WERI-Rb-1 (cell line): ENCODE data around the gene PFDN1.
A peak's percentile ranks its signal among the peaks of the same experiment; 100 is the strongest.
"Not testable (repeated sequence)": the region's sequence is repeated elsewhere in the genome, so short reads cannot be mapped to it uniquely, and the experiment has no call there.

Source experiments
- DNase-seq: peaks from one replicate; pipeline ENCODE4 v3.0.0-alpha.2; 2020
- H3K27ac ChIP-seq: fragments of 250-450 bp; sonication (Bioruptor Pico); 2 replicates; pipeline ENCODE4 v1.5.1; 2020; ENCODE audit warnings: mild to moderate bottlenecking, moderate library complexity
- H3K27me3 ChIP-seq: fragments of 250-450 bp; sonication (Bioruptor Pico); 2 replicates; pipeline ENCODE4 v1.5.1; 2021; ENCODE audit warnings: mild to moderate bottlenecking, low read depth, moderate library complexity; ENCODE audit not compliant: insufficient read depth, severe bottlenecking
- H3K36me3 ChIP-seq: fragments of 250-450 bp; sonication (Bioruptor Pico); 2 replicates; pipeline ENCODE4 v1.5.1; 2020; ENCODE audit warnings: mild to moderate bottlenecking, moderate library complexity
- H3K4me3 ChIP-seq: 2 replicates; pipeline ENCODE4 v1.5.1; 2011; ENCODE audit warnings: low read depth, mild to moderate bottlenecking, control low read depth, low read length
- H3K9me3 ChIP-seq: fragments of 250-450 bp; sonication (Bioruptor Pico); 2 replicates; pipeline ENCODE4 v1.5.1; 2021; ENCODE audit warnings: mild to moderate bottlenecking, moderate library complexity; ENCODE audit not compliant: severe bottlenecking
- TF ChIP-seq, protein P1 (sequence below): IDR thresholded peaks from 2 replicates; pipeline ENCODE4 v1.5.1; 2011; ENCODE audit warnings: low read depth, mild to moderate bottlenecking, control low read depth, inconsistent platforms, low read length

PFDN1 gene

DNA sequence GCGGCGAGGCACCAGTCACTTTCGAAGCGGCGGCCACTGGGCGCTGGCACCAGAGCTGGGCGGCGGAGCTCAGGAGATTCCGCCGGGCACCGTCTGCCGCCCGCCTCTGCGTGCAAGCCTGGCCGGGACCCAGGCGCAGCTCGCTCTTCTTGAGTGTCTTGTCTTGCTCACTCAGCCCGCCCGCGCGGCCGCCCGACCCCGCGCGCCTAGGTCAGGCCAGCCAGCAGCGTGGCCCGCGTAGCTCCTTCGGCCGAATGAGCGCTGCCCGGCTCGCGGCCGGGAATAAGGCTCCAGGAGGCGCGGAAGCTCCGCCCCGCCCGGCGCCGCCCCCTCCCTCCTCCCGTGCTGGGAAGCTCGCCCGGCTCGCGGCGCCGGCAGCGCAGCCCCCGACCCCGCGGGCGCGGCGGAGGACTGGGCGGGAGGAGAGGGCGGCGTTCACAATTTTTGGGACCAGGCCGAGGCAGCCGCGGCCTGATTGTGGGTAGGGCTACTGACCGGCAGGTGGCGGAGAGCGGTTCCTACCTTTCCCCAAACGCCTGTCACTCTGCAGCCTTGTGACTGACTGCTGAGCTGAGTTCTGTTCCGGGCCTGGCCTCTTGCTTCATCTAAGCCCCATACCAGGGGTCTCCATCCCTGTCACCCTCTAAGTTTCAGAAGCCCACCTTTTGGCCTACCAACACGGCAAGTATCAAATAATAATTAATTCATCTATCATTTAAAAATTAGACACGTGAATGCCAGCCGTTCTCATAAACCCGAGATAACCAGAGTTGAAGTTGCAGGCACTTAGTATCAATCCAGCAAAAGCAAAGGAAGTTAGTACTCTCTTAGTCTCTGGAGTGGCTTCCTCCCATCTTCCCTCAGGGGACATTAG, 43.7 kb upstream of the PFDN1 start, which contains the start of gene HBEGF:
Gene HBEGF (minus strand): TSS at position 256 of the 874 bp plus-strand sequence. CDS start 275 bp downstream, outside the sequence.
- Histone ChIP-seq H3K36me3 (no peaks in the 10 kb centered on the region), H3K9me3 (no peaks in the 10 kb centered on the region), H3K27me3 (peaks cover 11% of the 10 kb centered on the region), H3K27ac (0 out of 2 replicates have a peak within 1 kb of the TSS, but pooled peaks have one; percentile 43), H3K4me3 (peak within 1 kb of the TSS; percentile 58)
- DNase-seq: peak; percentile 81
- TF ChIP-seq, protein P1, sequence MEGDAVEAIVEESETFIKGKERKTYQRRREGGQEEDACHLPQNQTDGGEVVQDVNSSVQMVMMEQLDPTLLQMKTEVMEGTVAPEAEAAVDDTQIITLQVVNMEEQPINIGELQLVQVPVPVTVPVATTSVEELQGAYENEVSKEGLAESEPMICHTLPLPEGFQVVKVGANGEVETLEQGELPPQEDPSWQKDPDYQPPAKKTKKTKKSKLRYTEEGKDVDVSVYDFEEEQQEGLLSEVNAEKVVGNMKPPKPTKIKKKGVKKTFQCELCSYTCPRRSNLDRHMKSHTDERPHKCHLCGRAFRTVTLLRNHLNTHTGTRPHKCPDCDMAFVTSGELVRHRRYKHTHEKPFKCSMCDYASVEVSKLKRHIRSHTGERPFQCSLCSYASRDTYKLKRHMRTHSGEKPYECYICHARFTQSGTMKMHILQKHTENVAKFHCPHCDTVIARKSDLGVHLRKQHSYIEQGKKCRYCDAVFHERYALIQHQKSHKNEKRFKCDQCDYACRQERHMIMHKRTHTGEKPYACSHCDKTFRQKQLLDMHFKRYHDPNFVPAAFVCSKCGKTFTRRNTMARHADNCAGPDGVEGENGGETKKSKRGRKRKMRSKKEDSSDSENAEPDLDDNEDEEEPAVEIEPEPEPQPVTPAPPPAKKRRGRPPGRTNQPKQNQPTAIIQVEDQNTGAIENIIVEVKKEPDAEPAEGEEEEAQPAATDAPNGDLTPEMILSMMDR: peak; percentile 66

DNA sequence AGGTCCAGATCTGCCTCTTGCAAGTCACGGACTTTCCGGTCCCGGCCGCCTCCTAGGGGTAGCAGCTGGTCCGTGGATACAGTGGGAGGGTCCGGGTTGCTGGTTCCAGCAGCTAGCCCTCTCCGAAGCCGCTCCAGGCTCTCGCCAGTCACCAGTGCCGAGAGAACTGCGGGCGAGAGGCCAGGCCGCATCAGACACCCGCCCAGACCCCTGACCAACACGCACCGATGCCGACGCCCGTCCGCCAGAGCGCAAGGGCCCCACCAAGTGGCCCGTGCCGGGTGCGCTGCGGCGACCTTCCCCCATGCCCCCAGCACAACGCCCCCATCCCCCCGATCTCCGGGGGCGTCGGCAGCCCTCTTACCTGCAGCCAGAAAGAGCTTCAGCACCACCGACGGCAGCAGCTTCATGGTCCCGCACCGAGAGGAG, 43.0 kb upstream of the PFDN1 start:
- Histone ChIP-seq H3K27me3 (peaks cover 11% of the 10 kb centered on the region), H3K27ac (no peak overlapping the region), H3K9me3 (no peaks in the 10 kb centered on the region), H3K36me3 (no peaks in the 10 kb centered on the region), H3K4me3 (peak overlapping the region; percentile 58)
- TF ChIP-seq, protein P1: peak; percentile 54
- peak; percentile 59 for DNase-seq

DNA sequence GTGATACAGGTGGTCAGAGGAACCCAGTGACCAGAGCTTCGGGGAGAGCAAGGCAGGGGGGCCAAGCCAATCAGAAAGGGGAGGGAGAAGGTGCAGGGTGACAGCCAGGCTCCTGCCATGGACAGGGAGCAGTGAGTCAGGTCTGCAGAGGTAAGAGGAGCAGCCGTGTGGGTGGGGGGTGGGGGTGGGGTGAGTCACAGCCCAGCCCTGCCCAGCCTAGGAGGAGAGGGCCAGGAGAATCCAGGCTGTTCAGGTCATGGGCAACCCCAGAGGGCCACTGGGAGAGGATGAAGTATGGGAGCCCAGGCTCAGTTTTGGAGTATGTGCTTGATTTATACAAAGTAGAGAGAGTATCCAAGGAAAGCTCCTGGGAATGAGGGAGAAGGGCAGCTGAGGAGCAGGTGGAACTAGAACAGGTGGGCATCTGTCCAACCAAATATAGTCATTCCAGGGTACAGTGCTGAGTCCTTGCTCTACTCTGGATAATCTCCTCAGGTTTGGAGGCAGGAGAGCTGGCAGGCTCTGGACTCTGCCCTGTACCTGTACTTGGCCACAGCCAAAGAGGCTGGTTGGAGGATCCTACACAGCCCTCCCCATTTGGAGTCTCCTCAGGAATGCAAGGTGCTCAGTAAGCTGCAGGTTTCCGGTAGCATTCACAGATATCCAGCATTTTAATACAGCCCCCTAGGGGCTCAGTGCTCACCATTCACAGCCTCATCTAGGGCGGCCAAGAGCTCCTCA, 42.0 kb upstream of the PFDN1 start:
- TF ChIP-seq, protein P1: no peak
- Histone ChIP-seq H3K27ac (no peak overlapping the region), H3K27me3 (peaks cover 11% of the 10 kb centered on the region), H3K9me3 (no peaks in the 10 kb centered on the region), H3K4me3 (no peak overlapping the region), H3K36me3 (no peaks in the 10 kb centered on the region)
- no peak for DNase-seq

DNA sequence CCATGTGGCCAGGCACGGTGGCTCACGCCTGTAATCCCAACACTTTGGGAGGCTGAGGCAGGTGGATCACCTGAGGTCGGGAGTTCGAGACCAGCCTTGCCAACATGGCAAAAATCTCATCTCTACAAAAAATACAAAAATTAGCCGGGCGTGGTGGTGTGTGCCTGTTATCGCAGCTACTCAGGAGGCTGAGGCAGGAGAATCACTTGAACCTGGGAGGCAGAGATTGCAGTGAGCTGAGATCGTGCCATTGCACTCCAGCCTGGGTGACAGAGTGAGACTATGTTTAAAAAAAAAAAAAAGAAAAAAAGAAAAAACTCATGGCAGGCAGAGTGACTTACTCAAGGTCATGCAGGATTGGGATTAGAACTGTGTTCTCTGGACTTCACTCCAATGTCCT, 40.9 kb upstream of the PFDN1 start:
- not testable (repeated sequence) for H3K9me3 ChIP-seq, H3K4me3 ChIP-seq, H3K27ac ChIP-seq, H3K36me3 ChIP-seq, DNase-seq
- peaks cover 11% of the 10 kb centered on the region for H3K27me3 ChIP-seq

DNA sequence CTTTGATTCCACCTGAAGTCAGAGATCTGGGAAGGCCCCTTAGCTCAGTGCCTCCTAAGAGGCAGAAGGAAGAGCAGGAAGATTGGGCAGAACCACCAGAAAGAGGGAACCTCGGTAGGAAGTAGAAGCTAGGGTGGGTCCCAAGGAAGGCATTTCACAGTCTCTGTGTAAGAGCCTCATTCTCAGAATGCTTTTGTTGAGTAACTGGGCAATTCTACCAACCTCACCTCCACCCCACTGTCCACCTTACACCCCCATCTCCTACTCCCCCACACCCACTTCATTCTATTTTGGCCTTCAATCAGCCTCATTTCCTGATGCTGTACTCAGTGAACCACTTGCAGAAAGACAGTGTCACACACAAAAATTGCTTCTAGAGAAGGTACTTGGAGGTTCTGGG, 40.0 kb upstream of the PFDN1 start:
- DNase-seq: no peak
- TF ChIP-seq, protein P1: no peak
- Histone ChIP-seq H3K36me3 (no peaks in the 10 kb centered on the region), H3K4me3 (no peak overlapping the region), H3K9me3 (no peaks in the 10 kb centered on the region), H3K27me3 (peaks cover 11% of the 10 kb centered on the region), H3K27ac (no peak overlapping the region)

DNA sequence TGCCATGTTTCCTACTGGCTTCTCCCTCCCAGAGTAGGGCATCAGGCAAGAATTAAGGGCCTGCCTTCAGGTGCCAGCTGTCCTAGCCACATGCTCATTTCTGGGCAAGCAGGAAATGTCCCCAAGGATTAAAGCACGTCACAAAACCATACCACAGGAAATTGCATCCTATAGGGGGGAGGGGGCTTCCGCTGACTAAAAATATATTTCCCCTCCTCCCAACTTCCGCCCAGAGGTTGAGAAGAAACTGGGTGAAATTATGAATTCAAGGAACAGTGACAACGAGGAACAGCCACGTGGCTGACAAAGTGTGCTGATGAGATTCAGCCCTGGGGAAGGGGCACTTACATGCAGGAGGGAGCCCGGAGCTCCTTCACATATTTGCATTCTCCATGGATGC, 39.4 kb upstream of the PFDN1 start:
- DNase-seq: no peak
- Histone ChIP-seq H3K4me3 (no peak overlapping the region), H3K27ac (no peak overlapping the region), H3K36me3 (no peaks in the 10 kb centered on the region), H3K9me3 (no peaks in the 10 kb centered on the region), H3K27me3 (peaks cover 11% of the 10 kb centered on the region)
- TF ChIP-seq, protein P1: no peak
